Glomerular visceral epithelial cell (primary cell): ENCODE measurements around the gene IDE.
"Not testable (repeated sequence)": the region's sequence is repeated elsewhere in the genome, so short reads cannot be mapped to it uniquely, and the experiment has no call there.

ENCODE experiments used
- DNase-seq: peaks from one replicate; pipeline ENCODE4 v3.0.0-alpha.2; 2016; ENCODE audit errors: extremely low spot score

IDE gene

DNA sequence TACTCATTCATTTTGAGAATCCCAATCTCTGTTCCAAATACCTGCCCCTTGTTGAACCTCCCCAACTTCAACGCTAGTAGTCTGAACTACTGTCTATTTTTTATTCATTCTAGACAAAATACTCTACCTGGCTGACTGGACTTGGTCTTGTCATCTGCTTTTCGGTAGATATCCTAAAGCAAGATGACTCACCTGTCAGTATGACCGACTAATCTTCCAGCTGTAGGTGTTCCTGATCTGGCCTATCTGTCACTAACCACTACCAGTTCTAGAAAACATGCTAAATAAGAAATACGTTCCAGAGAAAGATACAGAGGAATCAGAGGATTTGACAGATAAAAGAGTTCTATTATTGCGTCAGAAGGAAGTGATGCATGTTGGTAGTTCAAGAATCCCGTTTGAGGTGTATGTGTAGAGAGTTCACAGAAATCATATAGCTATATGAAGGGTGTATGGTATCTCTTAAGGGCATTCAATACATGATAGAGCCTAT lies 81.1 kb downstream of the IDE start:
- no peak for DNase-seq

DNA sequence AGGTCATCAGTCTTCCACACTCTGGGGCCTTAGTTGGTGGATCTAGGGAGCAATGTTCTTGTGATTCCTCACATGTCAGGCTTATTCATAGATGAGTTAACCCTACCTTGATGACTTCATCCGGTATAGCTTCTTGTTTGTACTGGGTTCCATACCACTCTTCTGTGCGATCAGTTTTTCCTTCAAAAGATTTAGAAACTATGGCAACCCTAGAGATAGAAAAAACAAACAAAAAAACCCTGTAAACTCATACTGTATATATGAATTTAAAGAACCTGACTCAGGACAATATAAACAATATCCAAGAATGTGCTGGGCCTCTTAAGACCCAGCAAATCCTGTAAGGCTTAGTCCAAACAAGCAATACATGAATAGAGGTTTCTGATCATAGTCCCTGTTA lies 83.5 kb downstream of the IDE start:
- peak; percentile 2 for DNase-seq

DNA sequence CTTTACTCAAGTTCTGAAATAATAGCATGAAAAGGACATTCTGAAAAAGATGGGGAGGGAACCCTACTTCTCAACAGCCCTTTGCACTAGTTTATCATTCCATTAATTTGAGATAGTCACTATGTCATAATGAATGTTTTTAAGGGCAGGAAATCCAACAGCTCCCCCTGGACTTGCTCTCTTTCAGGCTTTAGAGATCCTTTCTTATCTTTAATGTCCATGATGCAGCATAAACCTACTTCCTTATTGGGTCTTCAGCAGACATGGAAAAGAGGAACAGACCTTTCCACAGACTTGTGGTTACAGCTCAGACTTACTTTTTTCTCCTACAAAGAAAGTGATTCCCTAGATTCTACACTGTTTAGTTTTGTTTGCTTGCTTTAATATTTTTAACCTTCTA lies 87.3 kb downstream of the IDE start:
- no peak for DNase-seq

- no peak for DNase-seq
Observed at GRCh38 chr10:92483539-92483938, 90.4 kb downstream of the IDE start.

DNA sequence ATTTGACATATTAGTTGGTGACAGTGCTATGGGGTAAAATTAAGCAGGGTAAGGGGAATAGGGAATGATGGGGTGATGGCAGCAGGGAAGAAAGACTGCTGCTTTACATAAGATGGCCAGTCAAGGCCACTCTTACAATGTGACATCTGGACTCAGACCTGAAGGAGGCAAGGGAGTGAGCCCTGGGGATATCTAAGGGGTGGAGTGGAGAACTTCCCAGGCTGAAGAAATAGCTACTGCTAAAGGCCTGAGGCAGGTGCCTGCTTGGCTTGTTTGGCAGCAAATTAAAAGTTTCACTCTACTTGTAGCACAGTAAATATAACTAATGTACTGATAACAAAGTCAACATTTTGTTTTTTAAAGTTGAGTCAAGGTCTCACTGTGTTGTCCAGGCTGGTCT lies 93.5 kb downstream of the IDE start:
- no peak for DNase-seq

DNA sequence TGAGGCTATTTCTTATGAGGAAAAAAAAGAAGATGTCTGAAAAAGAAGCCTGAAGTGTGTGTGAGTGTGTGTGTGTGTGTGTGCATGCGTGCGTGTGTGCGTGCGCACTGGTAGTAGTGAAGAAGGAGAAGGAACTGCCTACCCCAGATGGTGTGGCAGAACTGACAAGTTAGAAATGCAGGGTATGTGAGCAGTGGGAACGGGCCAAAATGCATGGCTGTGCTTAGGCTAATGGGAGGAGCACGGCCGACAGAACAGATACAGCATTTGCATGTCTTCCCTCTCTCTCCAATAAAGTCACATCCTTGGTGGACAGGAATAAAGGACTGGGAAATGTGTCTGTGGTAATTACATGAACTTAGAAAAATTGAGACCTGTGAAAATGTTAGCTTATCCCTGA lies 94.3 kb downstream of the IDE start:
- no peak for DNase-seq

- DNase-seq: no peak
Observed at GRCh38 chr10:92478536-92478935, 95.4 kb downstream of the IDE start.

- DNase-seq: no peak
Observed at GRCh38 chr10:92475357-92475868, 98.5 kb downstream of the IDE start.

DNA sequence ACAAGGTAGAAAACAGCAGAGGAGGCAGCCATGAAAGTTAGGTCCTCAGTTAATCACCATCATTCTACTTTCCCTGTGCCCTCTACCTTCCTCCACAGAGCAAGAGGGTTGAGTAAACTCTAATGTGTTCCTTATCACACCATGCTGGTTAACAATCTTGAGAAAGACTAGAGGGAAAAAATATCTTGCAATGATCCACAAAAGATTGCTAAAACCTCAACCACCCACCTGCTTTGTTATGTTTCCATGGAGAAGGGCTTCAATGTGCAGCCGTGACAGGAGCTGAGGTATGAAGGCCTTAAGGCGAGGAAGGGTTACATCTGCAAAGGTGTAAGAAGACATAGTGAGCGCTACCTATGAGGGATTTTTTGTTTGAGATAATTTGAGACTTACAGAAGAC lies 103.9 kb downstream of the IDE start:
- no peak for DNase-seq

GRCh38 chr10:92464364-92464763 lies 109.5 kb downstream of the IDE start:
- no peak for DNase-seq

DNA sequence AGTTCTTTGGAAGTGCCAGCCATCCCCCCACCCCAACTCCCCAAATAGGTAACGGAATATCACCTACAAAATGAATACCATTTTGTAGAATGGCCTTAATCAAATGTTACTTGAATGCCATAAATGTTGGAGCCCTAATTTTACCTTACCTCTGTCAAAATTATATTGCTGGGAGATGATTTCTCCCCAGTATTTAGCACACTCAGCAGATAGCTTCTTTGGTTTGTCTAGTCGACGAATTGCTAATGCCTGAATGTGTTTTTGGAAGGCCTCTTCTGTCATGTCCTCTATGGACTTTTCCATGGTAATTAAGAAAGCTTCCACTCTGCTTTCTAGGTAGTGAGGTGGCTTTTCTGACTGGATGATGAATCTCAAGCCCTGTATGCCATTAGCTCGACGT lies 110.3 kb downstream of the IDE start:
- no peak for DNase-seq

DNA sequence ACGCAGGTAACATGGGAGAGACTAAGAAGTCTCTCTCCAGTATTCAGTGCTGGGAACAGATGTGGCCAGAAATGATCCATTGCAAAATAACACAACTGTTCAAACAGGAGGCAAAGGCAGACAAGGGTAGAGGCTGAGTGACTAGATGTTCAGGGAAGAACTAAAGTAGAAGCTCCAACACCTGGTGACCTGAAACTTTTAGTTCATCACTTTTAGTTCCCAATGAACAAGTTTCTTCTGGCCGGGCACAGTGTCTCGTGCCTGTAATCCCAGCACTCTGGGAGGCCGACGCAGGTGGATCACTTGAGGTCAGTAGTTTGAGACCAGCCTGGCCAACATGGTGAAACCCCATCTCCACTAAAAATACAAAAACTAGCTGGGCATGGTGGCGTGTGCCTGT lies 118.9 kb downstream of the IDE start:
- DNase-seq: not testable (repeated sequence)

- DNase-seq: no peak
Observed at GRCh38 chr10:92452313-92452712, 121.6 kb downstream of the IDE start.

DNA sequence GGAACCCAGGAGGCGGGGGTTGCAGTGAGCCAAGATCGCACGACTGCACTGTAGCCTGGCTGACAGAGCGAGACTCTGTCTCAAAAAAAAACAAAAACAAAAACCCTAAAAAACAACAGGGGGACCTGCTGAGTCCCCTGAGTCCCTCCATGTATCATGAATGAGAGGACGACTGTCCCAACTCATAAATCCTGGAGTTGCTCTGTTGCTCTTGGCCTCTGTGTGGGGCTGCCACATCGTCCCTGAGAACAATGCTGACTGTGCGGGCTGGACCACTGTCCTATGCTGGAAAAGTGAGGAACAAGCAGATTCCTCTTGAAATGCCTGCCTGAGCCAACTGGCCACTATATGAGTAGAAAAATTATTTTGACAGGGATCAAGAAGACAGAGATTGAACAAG lies 122.5 kb downstream of the IDE start:
- no peak for DNase-seq

DNA sequence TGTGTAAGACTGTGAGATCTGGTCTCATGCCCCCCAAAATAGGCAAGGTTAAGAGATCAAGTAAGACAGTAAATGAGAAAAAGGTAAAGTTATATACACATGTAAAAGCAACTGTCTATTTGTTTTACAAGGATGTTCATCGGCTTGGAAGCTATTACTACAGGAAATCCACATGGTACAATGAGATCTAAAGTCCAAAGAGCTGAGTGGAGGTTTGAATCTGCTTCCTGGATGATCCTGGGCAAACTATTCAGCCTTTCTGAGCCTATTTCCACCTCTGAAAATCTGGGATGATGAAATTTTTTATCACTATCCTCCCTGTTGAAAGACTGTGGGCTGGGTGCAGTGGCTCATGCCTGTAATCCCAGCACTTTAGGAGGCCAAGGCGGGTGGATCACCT lies 123.0 kb downstream of the IDE start:
- no peak for DNase-seq

GRCh38 chr10:92440578-92440977 lies 133.3 kb downstream of the IDE start:
- no peak for DNase-seq

GRCh38 chr10:92438220-92438619 lies 135.7 kb downstream of the IDE start:
- DNase-seq: no peak

GRCh38 chr10:92436611-92437010 lies 137.3 kb downstream of the IDE start:
- no peak for DNase-seq

- DNase-seq: not testable (repeated sequence)
Observed at GRCh38 chr10:92436065-92436464, 137.8 kb downstream of the IDE start.

DNA sequence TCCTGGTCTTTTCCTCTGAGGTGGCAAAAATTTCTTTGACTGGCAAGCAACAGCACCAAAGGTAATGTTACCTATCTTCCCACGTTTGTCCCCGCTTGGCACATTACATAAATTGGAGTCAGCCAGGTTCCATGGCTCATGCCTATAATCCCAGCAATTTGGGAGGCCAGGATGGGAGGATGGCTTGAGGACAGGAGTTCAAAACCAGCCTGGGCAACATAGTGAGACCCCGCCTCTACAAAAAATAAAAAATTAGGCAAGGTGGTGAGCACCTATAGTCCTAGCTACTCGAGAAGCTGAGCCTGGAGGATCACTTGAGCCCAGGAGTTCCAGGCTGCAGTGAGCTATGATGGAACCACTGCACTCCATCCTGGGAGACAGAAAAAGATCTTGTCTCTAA lies 139.5 kb downstream of the IDE start:
- DNase-seq: no peak

DNA sequence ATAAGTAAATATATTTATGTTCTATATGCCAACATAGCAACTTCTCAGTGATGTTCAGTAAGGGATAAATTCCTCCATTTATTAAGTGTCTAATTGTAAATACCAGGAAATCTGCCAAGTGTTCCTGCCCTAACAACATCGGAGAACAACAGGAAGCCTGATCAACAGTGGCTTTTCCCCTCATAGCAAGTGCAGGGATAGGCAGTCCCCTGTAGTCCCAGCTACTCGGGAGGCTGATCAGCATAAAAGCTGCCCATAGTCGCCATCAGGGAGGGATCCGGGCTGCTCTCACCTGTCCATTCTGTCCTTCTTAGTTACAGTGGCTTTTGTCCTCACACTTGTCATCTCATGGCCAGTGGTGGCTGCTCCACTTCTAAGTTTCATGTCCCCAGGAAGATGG lies 141.3 kb downstream of the IDE start:
- no peak for DNase-seq

DNA sequence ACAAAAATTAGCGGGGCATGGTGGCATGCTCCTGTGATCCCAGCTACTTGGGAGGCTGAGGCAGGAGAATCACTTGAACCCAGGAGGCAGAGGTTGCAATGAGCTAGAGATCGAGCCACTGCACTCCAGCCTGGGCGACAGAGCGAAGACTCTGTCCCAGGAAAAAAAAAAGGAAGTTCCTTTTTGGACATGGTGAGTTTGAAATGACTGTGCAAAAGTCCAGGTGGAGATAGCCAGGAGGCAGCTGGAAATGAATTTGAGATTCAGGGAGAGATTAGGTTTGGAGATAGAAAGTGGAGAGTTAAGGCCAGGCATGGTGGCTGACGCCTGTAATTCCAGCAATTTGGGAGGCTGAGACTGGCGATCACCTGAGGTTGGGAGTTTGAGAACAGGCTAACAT lies 143.8 kb downstream of the IDE start:
- no peak for DNase-seq

GRCh38 chr10:92421550-92421949 lies 152.3 kb downstream of the IDE start:
- DNase-seq: no peak

DNA sequence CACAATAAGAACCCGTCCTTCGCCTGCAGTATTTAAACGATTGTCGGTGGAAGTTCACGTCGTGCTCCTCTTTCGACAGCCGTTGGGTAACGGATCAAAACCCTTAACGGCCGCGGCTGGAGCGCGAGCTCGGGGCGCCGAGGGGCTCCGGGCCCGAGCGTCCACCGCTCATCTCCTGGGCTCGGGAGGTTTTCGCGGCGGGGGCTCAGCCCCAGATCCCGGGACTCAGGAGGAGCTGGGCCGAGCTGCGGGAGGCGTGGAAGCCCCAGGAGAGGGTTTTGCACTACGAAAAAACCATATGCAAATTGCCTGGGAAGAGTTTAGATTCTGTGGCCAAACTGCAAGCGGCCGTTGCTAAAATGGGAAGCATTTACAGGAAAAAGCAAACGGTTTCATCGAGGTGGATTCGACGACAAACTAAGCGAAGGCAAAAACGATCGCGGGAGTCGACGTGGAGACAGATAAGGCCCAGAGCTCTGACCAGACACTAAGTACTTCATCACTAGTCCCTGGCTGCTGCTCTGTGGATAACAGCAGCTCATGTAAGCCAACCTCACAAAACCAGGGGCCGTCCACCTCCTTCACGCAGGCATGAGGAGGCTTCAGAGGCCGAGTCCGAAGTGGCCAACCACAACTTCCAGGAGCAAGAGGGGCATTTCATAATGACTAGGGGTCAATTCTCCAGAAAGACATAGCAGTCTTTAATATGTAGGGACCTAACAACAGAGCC lies 153.2 kb downstream of the IDE start:
- no peak for DNase-seq
